H1 (cell line): ENCODE results near the gene F7. TPM values are rescaled to one million over a fixed set of nuclear protein-coding genes. Genes with fewer than 3 reads are reported as not detected.

Source experiments
- BRCA1 ChIP-seq: IDR thresholded peaks from 2 replicates; pipeline ENCODE4 v1.6.1; 2012; ENCODE audit warnings: low read depth, low read length, improper control_type of control experiment
- CHD1 ChIP-seq: IDR thresholded peaks from 2 replicates; pipeline ENCODE4 v1.6.1; 2012; ENCODE audit warnings: low read depth, low read length, improper control_type of control experiment
- CTBP2 ChIP-seq: IDR thresholded peaks from 2 replicates; pipeline ENCODE4 v1.7.0; 2011; ENCODE audit warnings: borderline replicate concordance, mild to moderate bottlenecking, moderate library complexity, mixed read lengths, low read length; ENCODE audit not compliant: insufficient read depth, insufficient read length
- CTCF ChIP-seq, 3 experiments: IDR thresholded peaks; 1 replicate in 2 of 3; 2 replicates in 1 of 3; pipeline versions ENCODE4 v1.5.1 to v1.6.1; 2011; ENCODE audit warnings: low read length in 3 of 3, mild to moderate bottlenecking in 3 of 3, inconsistent platforms in 2 of 3, low read depth in 1 of 3, moderate library complexity in 1 of 3; ENCODE audit not compliant: insufficient read depth in 1 of 3; ENCODE audit errors: control extremely low read depth in 1 of 3
- EP300 ChIP-seq, 2 experiments: IDR thresholded peaks; 1 replicate in 1 of 2; 2 replicates in 1 of 2; pipeline ENCODE4 v1.6.1; 2011 to 2012; ENCODE audit warnings: low read depth in 2 of 2, low read length in 2 of 2, mild to moderate bottlenecking in 2 of 2, borderline replicate concordance in 1 of 2, inconsistent platforms in 1 of 2, moderate library complexity in 1 of 2
- HDAC2 ChIP-seq, 2 experiments: fragments of 300-600 bp in 1 of 2; sonication (generic) in 1 of 2; IDR thresholded peaks; 2 replicates each; pipeline ENCODE4 v1.6.1; 2011 to 2012; ENCODE audit warnings: low read depth in 2 of 2, low read length in 2 of 2, mild to moderate bottlenecking in 2 of 2, moderate library complexity in 2 of 2, borderline replicate concordance in 1 of 2, inconsistent platforms in 1 of 2
- JUND ChIP-seq: IDR thresholded peaks from 2 replicates; pipeline ENCODE4 v1.6.1; 2011; ENCODE audit warnings: mild to moderate bottlenecking, improper control_type of control experiment, low read length
- polyA plus RNA-seq, 7 experiments: library from polyadenylated mRNA; depleted of rRNA in 3 of 7; stranded (reverse) in 5 of 7; unstranded in 2 of 7; fragments of >200 nt in 5 of 7; fragments of 200-250 nt in 2 of 7; gene quantifications; 1 replicate in 5 of 7; 2 replicates in 1 of 7; 4 replicates in 1 of 7; pipeline versions ENCODE4 v1.2.1 to v1.2.3, GENCODE V29; 2011 to 2013; ENCODE audit warnings: missing spikeins in 2 of 7, mixed read lengths in 2 of 7
- total RNA-seq: library from RNA; stranded (reverse); fragmentation: NEBNext Ultra II Directional; extraction: Animal tissue kit (Norgen Biotek cat#: 25700); gene quantifications from 2 replicates; pipeline ENCODE4 v1.2.1, GENCODE V29; 2021

Gene F7
- total and polyA plus RNA-seq, 2 of the 8 experiments (the other 6 are each of a cell fraction or from before 2014, with no cell fraction given) = 0.43 to 0.98 TPM

- TF ChIP-seq CTCF (IDR thresholded peaks at IDR 0.05; ENCODE audit: control extremely low read depth in 1 of 3, insufficient read depth in 1 of 3, low read depth in 1 of 3, low read length in 3 of 3) (no peak), CTBP2 (no peak), HDAC2 (IDR thresholded peaks at IDR 0.05; ENCODE audit: borderline replicate concordance in 1 of 2, low read depth in 2 of 2, low read length in 2 of 2) (no peak), EP300 (IDR thresholded peaks at IDR 0.05; ENCODE audit: borderline replicate concordance in 1 of 2, low read depth in 2 of 2, low read length in 2 of 2) (no peak), JUND (no peak), CHD1 (no peak), BRCA1 (no peak)
Measured at GRCh38 chr13:113110048-113110851, 4.7 kb downstream of the F7 start (continued).
